ENCODE data around the gene TRMT6. TPM values are rescaled to one million over a fixed set of nuclear protein-coding genes. Genes with fewer than 3 reads are reported as not detected.

TRMT6 gene
- total RNA-seq, 4 donors from 2014 or later: 7.7 to 13.0 (median 9.5) TPM

- Histone ChIP-seq H3K9me3 (no peaks in the 10 kb centered on the region), H3K4me1 (no peaks in the 10 kb centered on the region), H3K36me3 (peaks cover 38% of the 10 kb centered on the region), H3K4me3 (no peak overlapping the region), H3K27ac (no peak overlapping the region), H3K27me3 (no peaks in the 10 kb centered on the region)
- no peak for TF ChIP-seq EP300 (IDR thresholded peaks at IDR 0.05)
- TF ChIP-seq CTCF (IDR thresholded peaks at IDR 0.05): no peak
- TF ChIP-seq POLR2A (IDR thresholded peaks at IDR 0.05): no peak
- no peak for TF ChIP-seq POLR2AphosphoS5 (IDR thresholded peaks at IDR 0.05)
- no peak for DNase-seq (ENCODE audit: low spot score in 2 of 2)
Observed at GRCh38 chr20:5971203-5971602, 20.9 kb upstream of the TRMT6 start.

GRCh38 chr20:5970381-5970780, 20.0 kb upstream of the TRMT6 start:
- no peak overlapping the region for H3K4me3 ChIP-seq
- H3K27me3 ChIP-seq: no peaks in the 10 kb centered on the region
- no peak for DNase-seq (ENCODE audit: low spot score in 2 of 2)
- H3K9me3 ChIP-seq: no peaks in the 10 kb centered on the region
- peaks cover 39% of the 10 kb centered on the region for H3K36me3 ChIP-seq
- H3K27ac ChIP-seq: no peak overlapping the region
- WGBS: 85% methylated on average over 2 of the region's 2 CpGs
- H3K4me1 ChIP-seq: no peaks in the 10 kb centered on the region
- TF ChIP-seq EP300 (IDR thresholded peaks at IDR 0.05): no peak
- TF ChIP-seq POLR2A (IDR thresholded peaks at IDR 0.05): no peak
- no peak for TF ChIP-seq POLR2AphosphoS5 (IDR thresholded peaks at IDR 0.05)
- no peak for TF ChIP-seq CTCF (IDR thresholded peaks at IDR 0.05)

GRCh38 chr20:5969940-5970339, 19.6 kb upstream of the TRMT6 start:
- no peaks in the 10 kb centered on the region for H3K4me1 ChIP-seq
- H3K36me3 ChIP-seq: peaks cover 43% of the 10 kb centered on the region
- no peak overlapping the region for H3K4me3 ChIP-seq
- no peak overlapping the region for H3K27ac ChIP-seq
- TF ChIP-seq POLR2A (IDR thresholded peaks at IDR 0.05) (no peak), EP300 (IDR thresholded peaks at IDR 0.05) (no peak), CTCF (IDR thresholded peaks at IDR 0.05) (no peak), POLR2AphosphoS5 (IDR thresholded peaks at IDR 0.05) (no peak)
- H3K27me3 ChIP-seq: no peaks in the 10 kb centered on the region
- DNase-seq (ENCODE audit: low spot score in 2 of 2): no peak
- H3K9me3 ChIP-seq: no peaks in the 10 kb centered on the region

- no peak overlapping the region for H3K27ac ChIP-seq
- H3K9me3 ChIP-seq: no peaks in the 10 kb centered on the region
- no peaks in the 10 kb centered on the region for H3K27me3 ChIP-seq
- no peak overlapping the region for H3K4me3 ChIP-seq
- no peak for DNase-seq (ENCODE audit: low spot score in 2 of 2)
- H3K36me3 ChIP-seq: peaks cover 43% of the 10 kb centered on the region
- no peaks in the 10 kb centered on the region for H3K4me1 ChIP-seq
- no peak for TF ChIP-seq POLR2AphosphoS5 (IDR thresholded peaks at IDR 0.05)
- TF ChIP-seq CTCF (IDR thresholded peaks at IDR 0.05): no peak
- WGBS: 84% methylated on average over 9 of the region's 9 CpGs
Observed at GRCh38 chr20:5969348-5969935, 19.1 kb upstream of the TRMT6 start.

- WGBS: 96% methylated on average over 3 of the region's 3 CpGs
- Histone ChIP-seq H3K9me3 (no peaks in the 10 kb centered on the region), H3K36me3 (peaks cover 40% of the 10 kb centered on the region), H3K4me1 (no peaks in the 10 kb centered on the region), H3K27me3 (no peaks in the 10 kb centered on the region), H3K4me3 (no peak overlapping the region), H3K27ac (no peak overlapping the region)
- DNase-seq (ENCODE audit: low spot score in 2 of 2): no peak
- TF ChIP-seq POLR2AphosphoS5 (IDR thresholded peaks at IDR 0.05): no peak
- TF ChIP-seq EP300 (IDR thresholded peaks at IDR 0.05): no peak
- TF ChIP-seq CTCF (IDR thresholded peaks at IDR 0.05): no peak
- no peak for TF ChIP-seq POLR2A (IDR thresholded peaks at IDR 0.05)
Observed at GRCh38 chr20:5968462-5968861, 18.1 kb upstream of the TRMT6 start.
